ENCODE results near the gene TAS2R40. TPM values are rescaled to one million over a fixed set of nuclear protein-coding genes. Genes with fewer than 3 reads are reported as not detected.

Gene TAS2R40
- total and polyA plus RNA-seq, 2 donors (not counting 3 experiments of a cell fraction or from before 2014, with no cell fraction given): not detected

DNA sequence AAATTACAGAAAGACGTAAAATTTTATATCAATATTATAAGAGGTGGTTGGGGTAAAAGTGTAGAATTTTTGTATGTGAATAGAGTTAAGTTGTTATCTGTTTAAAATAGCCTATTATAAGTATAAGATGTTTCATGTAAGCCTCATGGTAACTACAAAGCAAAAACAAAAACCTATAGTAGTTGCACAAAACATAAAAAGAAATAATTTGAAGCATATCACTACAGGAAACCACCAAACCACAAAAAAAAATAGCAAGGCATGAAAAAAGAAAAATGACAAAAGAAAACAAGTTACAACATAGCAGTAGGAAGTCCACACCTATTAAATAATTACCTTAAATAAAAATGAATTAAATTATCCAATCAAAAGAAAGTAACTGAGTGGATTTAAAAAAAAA, 29.0 kb downstream of the TAS2R40 start:
- TF ChIP-seq MYC (IDR thresholded peaks at IDR 0.05; ENCODE audit: low read depth, low read length) (no peak), GATA2 (IDR thresholded peaks at IDR 0.05; ENCODE audit: insufficient read depth, insufficient read length, low read depth, low read length) (no peak), POLR2A (IDR thresholded peaks at IDR 0.05; ENCODE audit: low read depth, low read length) (no peak), EZH2 (IDR thresholded peaks at IDR 0.05; ENCODE audit: borderline replicate concordance, low read depth, low read length, severe bottlenecking) (no peak), JUN (IDR thresholded peaks at IDR 0.05; ENCODE audit: borderline replicate concordance, insufficient read depth, insufficient read length, low read depth) (no peak), FOS (IDR thresholded peaks at IDR 0.05; ENCODE audit: borderline replicate concordance, insufficient read depth, low read length) (no peak), POLR2AphosphoS5 (IDR thresholded peaks at IDR 0.05; ENCODE audit: insufficient read depth, low read depth, low read length) (no peak)
- TF ChIP-seq, protein P1, sequence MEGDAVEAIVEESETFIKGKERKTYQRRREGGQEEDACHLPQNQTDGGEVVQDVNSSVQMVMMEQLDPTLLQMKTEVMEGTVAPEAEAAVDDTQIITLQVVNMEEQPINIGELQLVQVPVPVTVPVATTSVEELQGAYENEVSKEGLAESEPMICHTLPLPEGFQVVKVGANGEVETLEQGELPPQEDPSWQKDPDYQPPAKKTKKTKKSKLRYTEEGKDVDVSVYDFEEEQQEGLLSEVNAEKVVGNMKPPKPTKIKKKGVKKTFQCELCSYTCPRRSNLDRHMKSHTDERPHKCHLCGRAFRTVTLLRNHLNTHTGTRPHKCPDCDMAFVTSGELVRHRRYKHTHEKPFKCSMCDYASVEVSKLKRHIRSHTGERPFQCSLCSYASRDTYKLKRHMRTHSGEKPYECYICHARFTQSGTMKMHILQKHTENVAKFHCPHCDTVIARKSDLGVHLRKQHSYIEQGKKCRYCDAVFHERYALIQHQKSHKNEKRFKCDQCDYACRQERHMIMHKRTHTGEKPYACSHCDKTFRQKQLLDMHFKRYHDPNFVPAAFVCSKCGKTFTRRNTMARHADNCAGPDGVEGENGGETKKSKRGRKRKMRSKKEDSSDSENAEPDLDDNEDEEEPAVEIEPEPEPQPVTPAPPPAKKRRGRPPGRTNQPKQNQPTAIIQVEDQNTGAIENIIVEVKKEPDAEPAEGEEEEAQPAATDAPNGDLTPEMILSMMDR (IDR thresholded peaks at IDR 0.05; ENCODE audit: extremely low read depth in 1 of 2, insufficient read depth in 1 of 2, low read depth in 1 of 2, low read length in 2 of 2): no peak
- TF ChIP-seq, protein P2, sequence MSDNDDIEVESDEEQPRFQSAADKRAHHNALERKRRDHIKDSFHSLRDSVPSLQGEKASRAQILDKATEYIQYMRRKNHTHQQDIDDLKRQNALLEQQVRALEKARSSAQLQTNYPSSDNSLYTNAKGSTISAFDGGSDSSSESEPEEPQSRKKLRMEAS (IDR thresholded peaks at IDR 0.05; ENCODE audit: insufficient read depth, insufficient read length): no peak
- H3K79me2 ChIP-seq (ENCODE audit: control insufficient read depth, insufficient read depth, low read length): no peaks in the 10 kb centered on the region
- no peak overlapping the region for H3K4me2 ChIP-seq (ENCODE audit: insufficient read depth, low read length)
- no peak overlapping the region for H3K4me3 ChIP-seq (replicated peaks in 1 of 3; ENCODE audit: insufficient read depth in 1 of 3, low read depth in 1 of 3, low read length in 3 of 3)
- peaks cover 2% of the 10 kb centered on the region for H3K4me1 ChIP-seq (ENCODE audit: control insufficient read depth, extremely low read depth, insufficient read depth, low read length)
- no peaks in the 10 kb centered on the region for H3K9me3 ChIP-seq (replicated peaks; ENCODE audit: control insufficient read depth, insufficient read depth, low read length)
- peaks cover 0 to 5% of the 10 kb centered on the region in 2 experiments for H3K27me3 ChIP-seq (ENCODE audit: control insufficient read depth in 2 of 2, insufficient read depth in 2 of 2, low read length in 2 of 2)
- H4K20me1 ChIP-seq (replicated peaks; ENCODE audit: control insufficient read depth, extremely low read depth, insufficient read depth, low read length): no peaks in the 10 kb centered on the region
- DNase-seq (ENCODE audit: low read depth, low spot score): no peak
- no peak for FAIRE-seq
- H3K27ac ChIP-seq (ENCODE audit: insufficient read depth, low read depth, low read length): no peak overlapping the region
- ChIA-PET CTCF (interaction anchor here (0.6 to 2.6 kb wide), 3 partner anchors 10 to 133 kb away, joined by 3 to 13 read pairs (median 5); no protein-coding TSS in a partner anchor), POLR2A (no interaction called here)
- no peaks in the 10 kb centered on the region for H3K36me3 ChIP-seq (ENCODE audit: control insufficient read depth in 2 of 2, extremely low read depth in 1 of 2, insufficient read depth in 2 of 2, low read length in 2 of 2)
- dilution Hi-C loops (cut with MboI; ENCODE audit: extremely low pct_ligation_motif_present, low sequenced_read_pairs) (no loop called here), intact Hi-C loops (cut with micrococcal nuclease) (no loop called here)
- no peak overlapping the region for H3K9ac ChIP-seq (replicated peaks; ENCODE audit: extremely low read depth, insufficient read depth, low read length)
- BruUV-seq (replicated peaks): no TSS peak
- no peaks in the 10 kb centered on the region for H3K9me1 ChIP-seq (replicated peaks; ENCODE audit: control insufficient read depth, extremely low read depth, insufficient read depth, low read length)
- H2AFZ ChIP-seq (ENCODE audit: low read depth, low read length): no peak overlapping the region

All from endothelial cell of umbilical vein (primary cell).